DND-41 (cell line): ENCODE data around the gene SOS2.

ENCODE experiments used
- ATAC-seq: fragments of 200-7000 bp; cut with Tn5 transposase; 3 replicates; pipeline ENCODE4 v1.9.1; 2021; ENCODE audit warnings: low read depth; ENCODE audit not compliant: insufficient read depth
- DNase-seq: peaks from one replicate; pipeline ENCODE4 v3.0.0-alpha.2; 2020
- H2AFZ ChIP-seq: 2 replicates; pipeline ENCODE4 v1.6.0; 2012; ENCODE audit warnings: low read depth, low read length
- H3K27ac ChIP-seq: 2 replicates; pipeline ENCODE4 v1.5.1; 2012; ENCODE audit warnings: low read length, inconsistent platforms
- H3K27me3 ChIP-seq: fragments of 200-600 bp; sonication (generic); 2 replicates; pipeline ENCODE4 v1.6.0; 2012; ENCODE audit warnings: low read length, mild to moderate bottlenecking, inconsistent platforms; ENCODE audit not compliant: insufficient read depth, poor library complexity
- H3K36me3 ChIP-seq: 2 replicates; pipeline ENCODE4 v1.5.1; 2012; ENCODE audit warnings: low read length, inconsistent platforms; ENCODE audit not compliant: insufficient read depth
- H3K4me1 ChIP-seq: 2 replicates; pipeline ENCODE4 v1.5.1; 2012; ENCODE audit warnings: mild to moderate bottlenecking, low read length; ENCODE audit not compliant: insufficient read depth
- H3K4me2 ChIP-seq: 2 replicates; pipeline ENCODE4 v1.6.0; 2012; ENCODE audit warnings: mild to moderate bottlenecking, moderate library complexity, low read length, inconsistent platforms; ENCODE audit not compliant: insufficient read depth
- H3K4me3 ChIP-seq, 2 experiments: fragments of 200-600 bp in 1 of 2; shearing (Covaris generic) in 1 of 2; 2 replicates each; pipeline ENCODE4 v1.5.1; 2012 to 2016; ENCODE audit warnings: inconsistent platforms in 2 of 2, low read length in 2 of 2, mild to moderate bottlenecking in 2 of 2, low read depth in 1 of 2, moderate library complexity in 1 of 2
- H3K79me2 ChIP-seq: 2 replicates; pipeline ENCODE4 v1.6.0; 2012; ENCODE audit warnings: low read length, inconsistent platforms; ENCODE audit not compliant: insufficient read depth
- H3K9ac ChIP-seq: 2 replicates; pipeline ENCODE4 v1.6.0; 2012; ENCODE audit warnings: low read depth, mild to moderate bottlenecking, inconsistent platforms, low read length, moderate library complexity
- H3K9me3 ChIP-seq: 2 replicates; pipeline ENCODE4 v1.5.1; 2012; ENCODE audit warnings: low read length, moderate library complexity, mild to moderate bottlenecking, inconsistent platforms; ENCODE audit not compliant: insufficient read depth, severe bottlenecking
- H4K20me1 ChIP-seq: 2 replicates; pipeline ENCODE4 v1.6.0; 2012; ENCODE audit warnings: low read length; ENCODE audit not compliant: insufficient read depth
- CTCF ChIP-seq: IDR thresholded peaks from 2 replicates; pipeline ENCODE4 v1.5.1; 2012; ENCODE audit warnings: borderline replicate concordance, low read length, moderate library complexity, mild to moderate bottlenecking; ENCODE audit not compliant: poor library complexity, severe bottlenecking; ENCODE audit errors: extremely low read depth
- EZH2 ChIP-seq: IDR thresholded peaks from 3 replicates; pipeline ENCODE4 v1.6.1; 2012; ENCODE audit warnings: borderline replicate concordance, low read depth, mild to moderate bottlenecking, moderate library complexity, low read length, inconsistent platforms; ENCODE audit not compliant: severe bottlenecking

The SOS2 gene

GRCh38 chr14:50233951-50234250 lies 2.5 kb upstream of the SOS2 start:
- H3K4me3 ChIP-seq = no peak overlapping the region
- no peak for TF ChIP-seq EZH2
- TF ChIP-seq CTCF = no peak
- ATAC-seq (no peak), DNase-seq (no peak)
- no peak overlapping the region for H3K9ac ChIP-seq
- H3K4me1 ChIP-seq = peaks cover 23% of the 10 kb centered on the region
- no peak overlapping the region for H2AFZ ChIP-seq
- H3K27me3 ChIP-seq = no peaks in the 10 kb centered on the region
- H3K9me3 ChIP-seq = no peaks in the 10 kb centered on the region
- no peak overlapping the region for H3K27ac ChIP-seq
- 0 out of 2 replicates have a peak, but pooled peaks cover under 1% of the 10 kb centered on the region for H3K36me3 ChIP-seq
- no peak overlapping the region for H3K4me2 ChIP-seq
- no peaks in the 10 kb centered on the region for H4K20me1 ChIP-seq
- peaks cover 22% of the 10 kb centered on the region for H3K79me2 ChIP-seq

GRCh38 chr14:50233166-50233950 lies 2.0 kb upstream of the SOS2 start:
- peaks cover 6% of the 10 kb centered on the region; the same call in 1 of the 2 replicates for H3K36me3 ChIP-seq
- H3K4me2 ChIP-seq = no peak overlapping the region
- H4K20me1 ChIP-seq = no peaks in the 10 kb centered on the region
- no peak overlapping the region for H3K4me3 ChIP-seq
- H3K27me3 ChIP-seq = no peaks in the 10 kb centered on the region
- H3K9ac ChIP-seq = no peak overlapping the region
- H3K27ac ChIP-seq = no peak overlapping the region
- H2AFZ ChIP-seq = no peak overlapping the region
- peaks cover 29% of the 10 kb centered on the region for H3K4me1 ChIP-seq
- ATAC-seq = no peak
- peaks cover 28% of the 10 kb centered on the region for H3K79me2 ChIP-seq
- DNase-seq = no peak
- TF ChIP-seq EZH2 (no peak), CTCF (no peak)
- no peaks in the 10 kb centered on the region for H3K9me3 ChIP-seq

GRCh38 chr14:50232276-50232642 lies 881 bp upstream of the SOS2 start:
- ATAC-seq (no peak; the same call in 2 of the 3 replicates), DNase-seq (no peak)
- no peaks in the 10 kb centered on the region for H3K27me3 ChIP-seq
- H4K20me1 ChIP-seq = no peaks in the 10 kb centered on the region
- TF ChIP-seq CTCF = no peak
- no peak for TF ChIP-seq EZH2
- no peaks in the 10 kb centered on the region for H3K9me3 ChIP-seq
- peak overlapping the region; percentile 69 for H3K4me2 ChIP-seq
- peak overlapping the region; percentile 92 for H2AFZ ChIP-seq
- H3K79me2 ChIP-seq = peaks cover 39% of the 10 kb centered on the region
- H3K4me1 ChIP-seq = peaks cover 30% of the 10 kb centered on the region
- H3K9ac ChIP-seq = peak overlapping the region; percentile 69
- peaks cover 6% of the 10 kb centered on the region; the same call in 1 of the 2 replicates for H3K36me3 ChIP-seq
- H3K27ac ChIP-seq = peak overlapping the region; percentile 67
- peak overlapping the region; percentile 37 to 75; a peak in 3 of 4 replicates for H3K4me3 ChIP-seq
